Body of pancreas (tissue), 4 donors: Measurements from ENCODE around the gene ABI3BP.

Experiments
- POLR2A ChIP-seq, 3 donors: fragments of 450-650 bp; IDR thresholded peaks; one replicate each; pipeline ENCODE4 v1.6.1; 2016; ENCODE audit warnings: antibody characterized with exemption in 3 of 3, mild to moderate bottlenecking in 2 of 3
- TF ChIP-seq, protein P1 (sequence below), 7 experiments: fragments of 450-650 bp in 4 of 7; fragments of 200-600 bp in 3 of 7; sonication (generic) in 3 of 7; IDR thresholded peaks; one replicate each; pipeline ENCODE4 v1.5.1; 2016 to 2019; ENCODE audit warnings: antibody characterized with exemption in 7 of 7

DNA sequence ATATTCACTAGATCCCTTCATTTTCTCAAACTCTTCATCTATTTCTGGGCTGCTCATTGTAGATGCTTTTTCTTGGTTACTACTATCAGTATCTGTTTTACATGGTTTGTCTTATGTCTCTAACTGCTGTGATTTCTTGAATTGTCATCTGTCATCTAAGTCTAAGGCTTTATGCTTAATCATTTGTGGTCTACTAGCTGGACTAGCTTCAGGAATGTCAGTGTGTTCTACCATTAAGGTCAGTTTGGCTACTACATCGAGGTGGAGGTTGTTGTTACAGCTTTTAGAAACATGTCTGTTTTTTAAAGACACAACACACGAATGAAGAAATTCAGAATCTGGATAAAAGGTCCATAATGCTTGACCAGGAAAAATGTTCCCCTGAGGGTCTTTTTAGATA lies 82.2 kb downstream of the ABI3BP start:
- TF ChIP-seq, protein P1, sequence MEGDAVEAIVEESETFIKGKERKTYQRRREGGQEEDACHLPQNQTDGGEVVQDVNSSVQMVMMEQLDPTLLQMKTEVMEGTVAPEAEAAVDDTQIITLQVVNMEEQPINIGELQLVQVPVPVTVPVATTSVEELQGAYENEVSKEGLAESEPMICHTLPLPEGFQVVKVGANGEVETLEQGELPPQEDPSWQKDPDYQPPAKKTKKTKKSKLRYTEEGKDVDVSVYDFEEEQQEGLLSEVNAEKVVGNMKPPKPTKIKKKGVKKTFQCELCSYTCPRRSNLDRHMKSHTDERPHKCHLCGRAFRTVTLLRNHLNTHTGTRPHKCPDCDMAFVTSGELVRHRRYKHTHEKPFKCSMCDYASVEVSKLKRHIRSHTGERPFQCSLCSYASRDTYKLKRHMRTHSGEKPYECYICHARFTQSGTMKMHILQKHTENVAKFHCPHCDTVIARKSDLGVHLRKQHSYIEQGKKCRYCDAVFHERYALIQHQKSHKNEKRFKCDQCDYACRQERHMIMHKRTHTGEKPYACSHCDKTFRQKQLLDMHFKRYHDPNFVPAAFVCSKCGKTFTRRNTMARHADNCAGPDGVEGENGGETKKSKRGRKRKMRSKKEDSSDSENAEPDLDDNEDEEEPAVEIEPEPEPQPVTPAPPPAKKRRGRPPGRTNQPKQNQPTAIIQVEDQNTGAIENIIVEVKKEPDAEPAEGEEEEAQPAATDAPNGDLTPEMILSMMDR (IDR thresholded peaks at IDR 0.05) = no peak
- TF ChIP-seq POLR2A (IDR thresholded peaks at IDR 0.05) = no peak
